PC-3 (cell line): ENCODE results near the gene ACY1.

ENCODE experiments used
- CTCF ChIP-seq: fragments of 300-600 bp; sonication (generic); conservative IDR thresholded peaks from 2 replicates; pipeline ENCODE4 v1.5.1; 2017; ENCODE audit warnings: antibody characterized with exemption, low read depth, mild to moderate bottlenecking, low read length
- EZH2 ChIP-seq: fragments of 300-600 bp; sonication (generic); IDR thresholded peaks from one replicate; pipeline ENCODE4 v1.6.1; 2017; ENCODE audit warnings: antibody characterized with exemption, mild to moderate bottlenecking, low read length; ENCODE audit not compliant: unreplicated experiment
- EZH2phosphoT487 ChIP-seq: fragments of 300-600 bp; sonication (generic); IDR thresholded peaks from 2 replicates; pipeline ENCODE4 v1.6.1; 2018; ENCODE audit warnings: mild to moderate bottlenecking, antibody characterized with exemption, low read length, borderline replicate concordance

GRCh38 chr3:51985063-51985462, 1.7 kb downstream of the ACY1 start:
- TF ChIP-seq CTCF (no peak), EZH2 (no peak), EZH2phosphoT487 (no peak)
